Stimulated activated naive CD8-positive, alpha-beta T cell treated with anti-CD3 and anti-CD28 coated beads, Interleukin-15, amount 100 ng/mL, for 72 hours (primary cell): ENCODE results near the gene SPOCD1.
"Not testable (repeated sequence)": the region's sequence is repeated elsewhere in the genome, so short reads cannot be mapped to it uniquely, and the experiment has no call there.

Source experiments
- ATAC-seq: fragments of 150-1000 bp; cut with Tn5 transposase; 2 replicates; pipeline ENCODE4 v1.10.0; 2021; ENCODE audit warnings: mild to moderate bottlenecking, moderate library complexity
- DNase-seq, 2 donors: peaks; one replicate each; pipeline ENCODE4 v3.0.0; 2021 to 2022
- H3K27ac Mint-ChIP-seq, 2 donors: one replicate each; pipeline ENCODE4 v1.8.0; 2022; ENCODE audit warnings: mild to moderate bottlenecking in 2 of 2, mixed read lengths in 2 of 2, moderate library complexity in 2 of 2
- H3K27me3 Mint-ChIP-seq: one replicate; pipeline ENCODE4 v1.8.0; 2022; ENCODE audit warnings: mixed read lengths
- H3K4me1 Mint-ChIP-seq: one replicate; pipeline ENCODE4 v1.8.0; 2022; ENCODE audit warnings: mild to moderate bottlenecking, mixed read lengths
- H3K4me3 Mint-ChIP-seq, 2 donors: one replicate each; pipeline ENCODE4 v1.8.0; 2022; ENCODE audit warnings: mild to moderate bottlenecking in 2 of 2, mixed read lengths in 2 of 2, moderate library complexity in 1 of 2
- H3K9me3 Mint-ChIP-seq, 2 donors: one replicate each; pipeline ENCODE4 v1.8.0; 2022; ENCODE audit warnings: mixed read lengths in 2 of 2

SPOCD1 gene

GRCh38 chr1:31836638-31837037 is 20.8 kb upstream of the SPOCD1 start:
- no peaks in the 10 kb centered on the region for H3K27me3 Mint-ChIP-seq
- DNase-seq: no peak
- H3K27ac Mint-ChIP-seq: no peak overlapping the region
- no peak overlapping the region for H3K4me3 Mint-ChIP-seq
- ATAC-seq: peak; percentile 45
- H3K4me1 Mint-ChIP-seq: peaks cover 9% of the 10 kb centered on the region
- H3K9me3 Mint-ChIP-seq: no peaks in the 10 kb centered on the region

DNA sequence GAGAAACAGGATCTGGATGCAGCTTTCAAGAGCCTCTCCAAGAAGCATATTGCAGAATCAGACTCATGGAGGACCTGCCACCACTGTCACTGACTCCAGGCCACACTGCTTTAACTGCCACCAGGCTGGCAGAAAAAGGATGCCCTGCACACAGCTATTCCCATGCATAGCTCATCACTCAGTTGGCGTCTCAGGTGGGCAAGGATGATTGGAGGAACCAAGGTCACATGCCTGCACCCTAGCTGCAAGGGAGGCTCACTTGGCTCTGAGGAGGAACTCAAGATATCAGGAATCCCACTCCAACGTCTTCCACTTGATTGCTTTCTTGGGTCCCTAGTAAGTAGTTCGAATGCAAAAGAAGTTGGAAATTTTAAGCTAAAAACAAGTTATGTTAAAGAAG is 19.6 kb upstream of the SPOCD1 start:
- no peaks in the 10 kb centered on the region for H3K9me3 Mint-ChIP-seq
- no peak overlapping the region for H3K4me3 Mint-ChIP-seq
- peaks cover 9% of the 10 kb centered on the region for H3K4me1 Mint-ChIP-seq
- no peak for ATAC-seq
- DNase-seq: no peak
- H3K27me3 Mint-ChIP-seq: no peaks in the 10 kb centered on the region
- no peak overlapping the region for H3K27ac Mint-ChIP-seq

- H3K27me3 Mint-ChIP-seq: no peaks in the 10 kb centered on the region
- peaks cover 10% of the 10 kb centered on the region for H3K4me1 Mint-ChIP-seq
- no peak overlapping the region for H3K4me3 Mint-ChIP-seq
- peak overlapping the region in 1 of 2 donors; percentile 62 for H3K27ac Mint-ChIP-seq
- ATAC-seq (no peak), DNase-seq (no peak)
- H3K9me3 Mint-ChIP-seq: no peaks in the 10 kb centered on the region
Measured at GRCh38 chr1:31834501-31834900, 18.7 kb upstream of the SPOCD1 start.

GRCh38 chr1:31831397-31832378 is 15.9 kb upstream of the SPOCD1 start:
- H3K27ac Mint-ChIP-seq: peak overlapping the region in 1 of 2 donors; percentile 9
- peaks cover 33% of the 10 kb centered on the region for H3K4me1 Mint-ChIP-seq
- H3K4me3 Mint-ChIP-seq: no peak overlapping the region
- no peaks in the 10 kb centered on the region for H3K9me3 Mint-ChIP-seq
- ATAC-seq (no peak), DNase-seq (no peak)
- no peaks in the 10 kb centered on the region for H3K27me3 Mint-ChIP-seq

- no peak overlapping the region for H3K27ac Mint-ChIP-seq
- no peaks in the 10 kb centered on the region for H3K9me3 Mint-ChIP-seq
- no peak overlapping the region for H3K4me3 Mint-ChIP-seq
- DNase-seq (no peak), ATAC-seq (no peak)
- peaks cover 36% of the 10 kb centered on the region for H3K4me1 Mint-ChIP-seq
- H3K27me3 Mint-ChIP-seq: no peaks in the 10 kb centered on the region
Measured at GRCh38 chr1:31830511-31830910, 14.7 kb upstream of the SPOCD1 start.

- DNase-seq (no peak), ATAC-seq (no peak)
- Mint-ChIP-seq H3K9me3 (no peaks in the 10 kb centered on the region), H3K27ac (no peak overlapping the region), H3K4me1 (peaks cover 36% of the 10 kb centered on the region), H3K4me3 (no peak overlapping the region), H3K27me3 (no peaks in the 10 kb centered on the region)
Measured at GRCh38 chr1:31830065-31830464, 14.2 kb upstream of the SPOCD1 start.

DNA sequence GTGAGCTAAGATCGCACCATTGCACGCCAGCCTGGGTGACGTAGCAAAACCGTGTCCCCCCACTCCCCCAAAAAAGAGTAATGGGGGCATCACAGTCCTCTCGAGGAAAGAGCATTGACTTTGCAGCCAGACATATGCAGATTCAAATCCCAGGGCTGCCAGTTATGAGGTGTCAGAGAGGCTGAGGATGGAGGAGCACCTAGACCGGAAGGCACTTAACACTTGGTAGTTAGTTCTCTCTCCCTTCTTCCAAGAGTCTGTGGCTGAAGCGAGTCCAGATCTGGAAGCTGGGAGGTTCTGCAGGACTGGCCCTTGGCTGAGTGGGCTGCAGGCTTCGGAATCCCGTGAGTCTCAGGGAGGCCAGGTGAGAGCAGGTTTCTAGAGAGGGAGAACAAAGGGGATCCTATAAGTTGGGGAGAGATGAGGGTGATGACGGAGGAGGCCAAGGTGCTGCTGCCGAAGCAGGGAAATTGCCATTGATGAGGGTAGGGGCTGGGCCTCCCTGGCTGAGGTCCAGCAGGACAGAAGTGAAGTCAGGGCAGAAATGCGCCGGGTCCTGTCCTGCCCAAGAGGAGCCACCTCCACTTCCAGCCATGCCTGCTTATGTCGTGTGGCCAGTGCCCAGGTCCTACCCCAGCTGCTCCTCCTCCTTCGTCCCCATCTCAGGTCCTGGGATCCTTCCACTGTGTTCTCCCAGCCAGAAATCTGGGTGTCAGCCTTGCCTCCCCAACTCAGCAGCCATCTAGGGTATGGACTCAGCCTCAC is 13.3 kb upstream of the SPOCD1 start:
- Mint-ChIP-seq H3K4me1 (peaks cover 36% of the 10 kb centered on the region), H3K9me3 (no peaks in the 10 kb centered on the region), H3K27ac (no peak overlapping the region), H3K27me3 (no peaks in the 10 kb centered on the region), H3K4me3 (no peak overlapping the region)
- DNase-seq (no peak), ATAC-seq (no peak)

- peak overlapping the region; percentile 35 to 43 for H3K4me3 Mint-ChIP-seq
- DNase-seq (no peak), ATAC-seq (no peak)
- H3K9me3 Mint-ChIP-seq: no peaks in the 10 kb centered on the region
- H3K27me3 Mint-ChIP-seq: no peaks in the 10 kb centered on the region
- H3K4me1 Mint-ChIP-seq: peaks cover 36% of the 10 kb centered on the region
- H3K27ac Mint-ChIP-seq: peak overlapping the region; percentile 64 to 75
Measured at GRCh38 chr1:31828341-31828740, 12.5 kb upstream of the SPOCD1 start.

- DNase-seq: no peak
- ATAC-seq: no peak
- no peaks in the 10 kb centered on the region for H3K27me3 Mint-ChIP-seq
- no peak overlapping the region for H3K4me3 Mint-ChIP-seq
- peaks cover 27% of the 10 kb centered on the region for H3K4me1 Mint-ChIP-seq
- H3K9me3 Mint-ChIP-seq: no peaks in the 10 kb centered on the region
- no peak overlapping the region for H3K27ac Mint-ChIP-seq
Measured at GRCh38 chr1:31823780-31824179, 8.0 kb upstream of the SPOCD1 start.

- Mint-ChIP-seq H3K4me1 (peaks cover 18% of the 10 kb centered on the region), H3K27me3 (no peaks in the 10 kb centered on the region), H3K27ac (no peak overlapping the region), H3K4me3 (no peak overlapping the region), H3K9me3 (no peaks in the 10 kb centered on the region)
- ATAC-seq: no peak
- DNase-seq: no peak
Measured at GRCh38 chr1:31822766-31823165, 6.9 kb upstream of the SPOCD1 start.

DNA sequence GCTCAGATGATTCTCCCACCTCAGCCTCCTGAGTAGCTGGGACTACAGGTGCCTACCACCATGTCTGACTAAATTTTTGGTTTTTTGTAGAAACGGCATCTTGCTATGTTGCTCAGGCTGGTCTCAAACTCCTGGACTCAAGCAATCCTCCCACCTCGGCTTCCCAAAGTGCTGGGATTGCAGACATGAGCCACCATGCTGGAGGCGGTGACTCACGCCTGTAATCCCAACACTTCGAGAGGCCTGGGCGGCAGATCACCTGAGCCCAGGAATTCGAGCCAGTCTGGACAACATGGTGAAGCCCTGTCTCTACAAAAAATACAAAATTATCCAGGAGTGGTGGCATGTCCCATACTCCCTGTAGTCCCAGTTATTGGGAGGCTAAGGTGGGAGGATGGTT is 4.4 kb upstream of the SPOCD1 start:
- peaks cover 14% of the 10 kb centered on the region for H3K4me1 Mint-ChIP-seq
- H3K9me3 Mint-ChIP-seq, H3K27me3 Mint-ChIP-seq, H3K4me3 Mint-ChIP-seq, DNase-seq, H3K27ac Mint-ChIP-seq, ATAC-seq: not testable (repeated sequence)

GRCh38 chr1:31818206-31818605 is 2.4 kb upstream of the SPOCD1 start:
- H3K4me1 Mint-ChIP-seq: peaks cover 22% of the 10 kb centered on the region
- no peak overlapping the region for H3K4me3 Mint-ChIP-seq
- no peaks in the 10 kb centered on the region for H3K9me3 Mint-ChIP-seq
- H3K27ac Mint-ChIP-seq: no peak overlapping the region
- DNase-seq: no peak
- no peak for ATAC-seq
- H3K27me3 Mint-ChIP-seq: no peaks in the 10 kb centered on the region

DNA sequence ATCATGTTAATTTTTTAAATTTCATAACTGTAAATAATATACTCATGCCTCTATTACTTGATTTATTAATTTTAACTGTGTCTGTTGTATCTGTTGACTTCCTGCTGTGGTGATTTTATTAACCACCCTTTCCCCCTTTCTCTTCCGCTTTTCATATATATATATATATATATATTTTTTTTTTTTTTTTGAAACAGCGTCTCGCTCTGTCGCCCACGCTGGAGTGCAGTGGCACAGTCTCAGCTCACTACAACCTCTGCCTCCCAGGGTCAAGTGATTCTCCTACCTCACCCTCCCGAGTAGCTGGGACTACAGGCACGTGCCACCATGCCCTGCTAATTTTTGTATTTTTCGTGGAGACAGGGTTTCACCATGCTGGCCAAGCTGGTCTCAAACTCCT is 1.1 kb upstream of the SPOCD1 start:
- H3K27me3 Mint-ChIP-seq, H3K27ac Mint-ChIP-seq, H3K4me3 Mint-ChIP-seq, ATAC-seq, DNase-seq, H3K9me3 Mint-ChIP-seq: not testable (repeated sequence)
- peaks cover 26% of the 10 kb centered on the region for H3K4me1 Mint-ChIP-seq

- not testable (repeated sequence) for DNase-seq, H3K27ac Mint-ChIP-seq, H3K4me3 Mint-ChIP-seq, H3K27me3 Mint-ChIP-seq, H3K9me3 Mint-ChIP-seq, ATAC-seq
- H3K4me1 Mint-ChIP-seq: peaks cover 29% of the 10 kb centered on the region
Measured at GRCh38 chr1:31816501-31816900, 679 bp upstream of the SPOCD1 start.

DNA sequence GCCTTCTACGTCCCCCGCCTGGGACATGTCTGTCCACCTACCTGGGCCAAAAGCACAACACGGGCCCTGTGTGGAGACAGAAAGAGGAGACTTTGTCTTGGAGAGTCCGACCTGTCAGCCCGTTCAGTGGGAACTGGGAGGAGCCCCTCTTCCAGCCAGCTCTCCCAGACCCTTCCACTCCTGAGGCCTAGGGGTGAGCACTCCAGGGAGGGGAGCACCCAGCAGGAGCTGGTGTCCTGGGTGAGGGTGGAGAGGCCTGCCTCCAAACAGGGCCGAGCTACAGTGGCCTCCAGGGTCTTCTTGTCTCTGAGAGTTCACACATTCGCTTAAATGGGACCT is 546 bp downstream of the SPOCD1 start:
- H3K4me3 Mint-ChIP-seq: no peak overlapping the region

DNA sequence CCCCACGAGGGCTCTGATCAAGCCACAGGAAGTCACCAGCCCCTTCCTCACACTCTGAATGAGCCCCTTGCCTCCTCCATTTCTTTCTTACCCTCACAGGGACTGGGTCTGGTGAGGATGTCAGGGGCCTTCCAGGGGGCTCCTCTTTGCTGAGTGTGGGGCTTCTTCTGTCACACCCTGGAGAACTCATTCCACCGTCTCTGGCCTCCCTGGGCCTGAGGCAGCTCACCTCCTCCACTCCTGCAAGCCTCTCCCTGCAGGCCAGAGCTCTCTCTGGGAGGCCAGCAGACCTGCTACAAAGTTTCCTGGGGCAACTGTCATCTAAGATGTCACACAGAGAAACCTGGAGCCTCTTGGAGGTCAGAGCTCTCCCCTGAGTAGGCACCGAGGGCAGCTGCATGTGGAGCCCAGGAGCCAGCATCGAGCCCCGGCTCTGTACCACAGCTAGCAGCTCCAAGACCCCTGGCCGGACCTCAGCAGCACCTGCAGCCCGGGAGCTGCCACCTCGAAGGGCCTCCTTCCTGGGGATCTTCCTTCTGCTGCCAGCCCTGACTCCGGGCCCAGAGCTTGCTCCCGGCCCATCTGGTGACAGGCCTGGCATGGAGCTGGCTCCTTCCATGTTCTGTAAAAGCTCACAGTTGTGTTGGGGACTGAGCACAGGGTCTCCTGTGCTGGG is 1.1 kb downstream of the SPOCD1 start:
- Mint-ChIP-seq H3K27ac (peak overlapping the region in 1 of 2 donors; percentile 23), H3K4me3 (no peak overlapping the region), H3K9me3 (no peaks in the 10 kb centered on the region), H3K4me1 (peaks cover 29% of the 10 kb centered on the region), H3K27me3 (no peaks in the 10 kb centered on the region)
- ATAC-seq (no peak), DNase-seq (no peak)

More for the DNA sequence above, 546 bp downstream of the SPOCD1 start:
- DNase-seq (no peak), ATAC-seq (no peak)
- Mint-ChIP-seq H3K27me3 (no peaks in the 10 kb centered on the region), H3K4me1 (peaks cover 29% of the 10 kb centered on the region), H3K27ac (no peak overlapping the region), H3K9me3 (no peaks in the 10 kb centered on the region)
